Measurements from ENCODE around the gene PTCH2.

- TF ChIP-seq EZH2 (IDR thresholded peaks at IDR 0.05) (no peak), CTCF (IDR thresholded peaks at IDR 0.05) (peak; percentile 80), EZH2phosphoT487 (IDR thresholded peaks at IDR 0.05) (no peak)
These were observed 7.0 kb downstream of the PTCH2 start for GRCh38 chr1:44835738-44836675.

Data from neural progenitor cell (in vitro differentiated cells).